Hematopoietic multipotent progenitor cell treated with erythropoietin and hydrocortisone succinate and interleukin-3 and kit ligand, for 17 days (in vitro differentiated cells): ENCODE measurements around the gene CCT3.
A peak's percentile ranks its signal among the peaks of the same experiment; 100 is the strongest.

Source experiments
- DNase-seq: peaks from one replicate; pipeline ENCODE4 v3.0.0-alpha.2; 2015; ENCODE audit warnings: low spot score

The CCT3 gene

DNA sequence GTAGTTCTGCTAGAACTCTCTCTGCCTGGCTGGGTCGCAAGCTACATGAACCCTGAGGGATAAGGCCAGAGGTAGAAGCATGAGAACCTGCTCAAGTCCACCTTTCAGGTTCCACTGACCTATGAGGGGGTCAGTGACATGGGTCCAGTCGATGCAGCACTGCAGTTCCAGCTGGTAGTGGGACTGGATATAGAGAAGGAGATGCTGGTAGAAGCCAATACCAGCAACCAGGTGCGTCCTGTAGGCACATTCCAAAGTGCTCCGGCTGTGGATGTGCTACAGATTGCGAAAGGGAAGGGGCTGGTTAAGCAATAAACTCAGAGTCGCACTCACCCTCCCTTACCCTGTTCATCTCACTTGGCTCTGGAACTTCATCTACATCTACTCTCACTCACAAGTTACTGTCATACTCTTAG, 61.1 kb downstream of the CCT3 start:
- DNase-seq: no peak

- DNase-seq: no peak
Observed at GRCh38 chr1:156276532-156276931, 61.6 kb downstream of the CCT3 start.

- no peak for DNase-seq
Observed at GRCh38 chr1:156270314-156270713, 67.8 kb downstream of the CCT3 start.

- no peak for DNase-seq
Observed at GRCh38 chr1:156268336-156268735, 69.8 kb downstream of the CCT3 start.

DNA sequence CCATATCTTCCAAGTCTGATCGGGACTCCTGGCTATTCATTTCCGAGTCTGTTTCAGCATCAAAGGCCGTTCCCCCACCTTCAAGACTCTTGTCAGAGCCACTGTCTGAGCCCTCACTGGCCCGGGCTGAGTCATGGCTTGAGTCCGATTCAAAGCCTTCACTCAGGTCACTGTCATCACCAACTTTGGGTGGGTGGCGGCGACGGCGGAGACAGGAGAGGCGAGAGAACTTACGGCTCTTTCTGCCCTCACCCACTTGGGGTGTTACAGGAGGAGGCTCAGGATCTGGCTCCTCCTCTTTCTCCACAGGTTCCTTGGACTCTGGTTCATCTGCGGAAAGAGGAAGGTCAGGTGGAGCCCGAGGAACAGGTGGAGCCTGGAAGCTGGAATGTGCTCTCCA, 72.0 kb downstream of the CCT3 start:
- DNase-seq: no peak

DNA sequence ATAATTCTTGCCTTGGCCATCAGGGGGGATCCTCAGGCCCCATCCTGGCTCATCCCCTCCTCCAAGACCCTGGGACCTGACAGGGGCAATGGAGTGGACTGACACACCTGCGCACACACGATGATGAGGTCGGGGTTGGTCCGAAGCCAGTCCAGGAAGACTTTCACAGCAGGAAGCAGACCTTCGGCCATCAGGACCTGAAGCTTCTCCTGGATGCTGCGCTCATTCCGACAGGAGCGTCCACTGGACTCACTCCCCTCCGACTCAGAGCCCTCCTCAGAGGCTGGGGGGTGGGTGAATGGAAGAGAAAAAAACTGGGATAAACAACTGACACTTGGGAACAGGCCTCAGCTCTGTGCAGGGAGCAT, 74.8 kb downstream of the CCT3 start:
- no peak for DNase-seq

- DNase-seq: peak; percentile 47
Observed at GRCh38 chr1:156262461-156263287, 75.4 kb downstream of the CCT3 start.

- DNase-seq: no peak
Observed at GRCh38 chr1:156260896-156261295, 77.2 kb downstream of the CCT3 start.

DNA sequence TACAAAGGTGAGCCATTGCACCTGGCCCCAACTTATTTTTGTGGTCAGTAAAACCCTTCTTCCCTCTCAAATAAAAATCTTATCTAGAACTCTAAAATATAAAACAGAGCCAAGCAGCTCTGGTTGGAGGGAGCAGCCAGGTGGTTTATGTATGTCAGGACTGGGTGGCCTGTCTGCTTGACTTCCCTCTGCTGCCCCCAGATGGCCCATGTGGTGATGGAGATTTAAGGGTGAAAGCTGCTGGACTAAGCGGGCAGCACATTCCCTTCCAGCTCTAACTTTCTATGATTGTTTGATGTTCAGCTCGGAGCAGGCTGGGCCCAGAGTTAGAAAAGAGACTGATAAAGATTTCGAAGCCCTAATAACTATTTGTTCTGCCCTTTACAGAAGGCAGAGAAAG, 78.3 kb downstream of the CCT3 start:
- DNase-seq: no peak
